22Rv1 (cell line): ENCODE results near the gene SEC14L1.

Source experiments
- CTCF ChIP-seq: fragments of 450-650 bp; IDR thresholded peaks from 2 replicates; pipeline ENCODE4 v1.5.1; 2017; ENCODE audit warnings: mild to moderate bottlenecking
- ZFX ChIP-seq: fragments of 450-650 bp; IDR thresholded peaks from 2 replicates; pipeline ENCODE4 v1.6.1; 2017; ENCODE audit warnings: antibody characterized with exemption, borderline replicate concordance

DNA sequence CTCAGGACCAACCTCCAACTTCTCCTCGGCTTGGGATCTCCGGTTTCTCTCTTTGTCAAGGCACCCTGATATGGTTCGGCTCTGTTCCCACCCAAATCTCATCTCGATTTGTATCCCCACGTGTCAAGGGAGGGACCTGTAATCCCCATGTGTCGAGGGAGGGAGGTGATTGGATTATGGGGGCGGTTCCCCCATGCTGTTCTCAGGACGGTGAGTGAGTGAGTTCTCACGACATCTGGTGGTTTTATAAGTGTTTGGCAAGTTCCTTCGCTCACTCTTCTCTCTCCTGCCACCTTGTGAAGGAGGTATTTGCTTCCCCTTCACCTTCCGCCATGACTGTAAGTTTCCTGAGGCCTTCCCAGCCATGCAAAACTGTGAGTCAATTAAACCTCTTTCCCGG, 117.9 kb downstream of the SEC14L1 start:
- no peak for TF ChIP-seq CTCF
- no peak for TF ChIP-seq ZFX
